Glutamatergic neuron (in vitro differentiated cells): Measurements from ENCODE around the gene PALLD. TPM values are rescaled to one million over a fixed set of nuclear protein-coding genes. Genes with fewer than 3 reads are reported as not detected.

Experiments
- DNase-seq: peaks from one replicate; pipeline ENCODE4 v3.0.0; 2022
- H3K27ac Mint-ChIP-seq: one replicate; pipeline ENCODE4 v1.8.0; 2020; ENCODE audit warnings: mild to moderate bottlenecking, mixed read lengths, inconsistent platforms; ENCODE audit not compliant: unreplicated experiment
- H3K27me3 Mint-ChIP-seq: one replicate; pipeline ENCODE4 v1.8.0; 2020; ENCODE audit warnings: mild to moderate bottlenecking, moderate library complexity, mixed read lengths, inconsistent platforms; ENCODE audit not compliant: unreplicated experiment
- H3K36me3 Mint-ChIP-seq: one replicate; pipeline ENCODE4 v1.8.0; 2020; ENCODE audit warnings: mild to moderate bottlenecking, mixed read lengths, inconsistent platforms; ENCODE audit not compliant: unreplicated experiment
- H3K4me1 Mint-ChIP-seq: one replicate; pipeline ENCODE4 v1.8.0; 2020; ENCODE audit warnings: mild to moderate bottlenecking, low read depth, mixed read lengths, inconsistent platforms; ENCODE audit not compliant: unreplicated experiment
- H3K4me3 Mint-ChIP-seq: one replicate; pipeline ENCODE4 v1.8.0; 2020; ENCODE audit warnings: mild to moderate bottlenecking, mixed read lengths, inconsistent platforms; ENCODE audit not compliant: unreplicated experiment
- H3K9me3 Mint-ChIP-seq: one replicate; pipeline ENCODE4 v1.8.0; 2020; ENCODE audit warnings: mild to moderate bottlenecking, moderate library complexity, mixed read lengths, inconsistent platforms; ENCODE audit not compliant: unreplicated experiment
- CTCF ChIP-seq: fragments of 200-600 bp; sonication (generic); IDR thresholded peaks from one replicate; pipeline ENCODE4 v1.5.0; 2021; ENCODE audit not compliant: partially characterized antibody, unreplicated experiment
- total RNA-seq: library from RNA; stranded (reverse); fragmentation: NEBNext Ultra II Directional; extraction: Animal tissue kit (Norgen Biotek cat#: 25700); gene quantifications from one replicate; pipeline ENCODE4 v1.2.1, GENCODE V29; 2021; ENCODE audit not compliant: unreplicated experiment

PALLD gene
- total RNA-seq, 1 donor from 2014 or later = 37.5 TPM

DNA sequence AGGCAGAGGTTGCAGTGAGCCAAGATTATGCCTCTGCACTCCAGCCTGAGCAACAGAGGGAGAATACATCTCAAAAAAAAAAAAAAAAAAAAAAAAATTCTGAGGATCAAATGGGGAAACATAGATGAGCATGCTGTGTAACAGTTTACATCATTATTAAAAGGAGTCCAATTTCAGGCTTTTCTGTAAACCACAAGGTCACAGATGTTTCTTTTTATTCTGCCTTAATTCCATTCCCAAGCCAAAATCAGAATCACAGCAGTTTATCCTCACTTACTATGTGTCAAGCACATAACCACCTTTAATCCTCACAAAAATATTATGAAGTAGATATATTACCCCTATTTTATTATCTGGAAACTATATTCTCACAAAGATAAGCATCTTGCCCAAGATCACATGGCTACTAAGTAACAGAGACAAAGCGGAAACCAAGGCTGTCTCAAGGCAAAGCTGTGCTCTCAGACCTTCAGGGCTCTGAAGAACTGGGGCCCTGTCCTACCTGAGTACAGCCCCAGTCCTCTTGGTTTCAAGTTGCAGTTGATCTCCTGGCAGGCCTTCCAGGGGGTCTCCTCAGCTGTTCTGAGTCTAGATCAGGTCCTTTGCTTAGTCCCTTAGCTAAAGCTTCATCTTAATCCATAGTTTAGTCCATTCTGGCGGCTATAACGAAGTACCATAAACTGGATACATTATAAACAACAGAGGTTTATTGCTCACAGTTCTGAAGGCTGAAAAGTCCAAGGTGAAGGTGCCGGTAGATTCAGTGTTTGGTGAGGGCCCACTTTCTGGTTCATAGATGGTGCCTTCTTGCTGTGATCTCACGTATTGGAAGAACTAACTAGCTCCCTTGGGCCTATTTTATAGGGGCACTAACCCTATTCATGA, 141.3 kb downstream of the PALLD start:
- no peak for TF ChIP-seq CTCF
- Mint-ChIP-seq H3K27me3 (no peaks in the 10 kb centered on the region), H3K4me3 (no peak overlapping the region), H3K36me3 (no peaks in the 10 kb centered on the region), H3K27ac (no peak overlapping the region), H3K9me3 (peaks cover 1% of the 10 kb centered on the region), H3K4me1 (peaks cover 14% of the 10 kb centered on the region)
- DNase-seq = no peak

GRCh38 chr4:168639914-168640313, 143.1 kb downstream of the PALLD start:
- no peak for DNase-seq
- Mint-ChIP-seq H3K27ac (no peak overlapping the region), H3K9me3 (peaks cover 1% of the 10 kb centered on the region), H3K4me3 (no peak overlapping the region), H3K4me1 (peaks cover 12% of the 10 kb centered on the region), H3K27me3 (no peaks in the 10 kb centered on the region), H3K36me3 (no peaks in the 10 kb centered on the region)
- no peak for TF ChIP-seq CTCF

GRCh38 chr4:168641811-168642140, 144.9 kb downstream of the PALLD start:
- Mint-ChIP-seq H3K27ac (no peak overlapping the region), H3K9me3 (peaks cover 1% of the 10 kb centered on the region), H3K4me1 (peaks cover 23% of the 10 kb centered on the region), H3K4me3 (no peak overlapping the region), H3K27me3 (no peaks in the 10 kb centered on the region), H3K36me3 (no peaks in the 10 kb centered on the region)
- no peak for DNase-seq
- no peak for TF ChIP-seq CTCF

GRCh38 chr4:168642591-168642990, 145.7 kb downstream of the PALLD start:
- H3K27me3 Mint-ChIP-seq = no peaks in the 10 kb centered on the region
- no peak for TF ChIP-seq CTCF
- no peaks in the 10 kb centered on the region for H3K36me3 Mint-ChIP-seq
- no peak overlapping the region for H3K27ac Mint-ChIP-seq
- no peak for DNase-seq
- H3K4me1 Mint-ChIP-seq = peaks cover 23% of the 10 kb centered on the region
- H3K4me3 Mint-ChIP-seq = no peak overlapping the region
- peaks cover 1% of the 10 kb centered on the region for H3K9me3 Mint-ChIP-seq

- H3K27me3 Mint-ChIP-seq = no peaks in the 10 kb centered on the region
These were observed 146.4 kb downstream of the PALLD start for GRCh38 chr4:168643111-168643795.

More at GRCh38 chr4:168643111-168643795, 146.4 kb downstream of the PALLD start:
- peaks cover 23% of the 10 kb centered on the region for H3K4me1 Mint-ChIP-seq
- H3K27ac Mint-ChIP-seq = no peak overlapping the region
- no peak overlapping the region for H3K4me3 Mint-ChIP-seq
- TF ChIP-seq CTCF = no peak
- no peak for DNase-seq
- H3K36me3 Mint-ChIP-seq = no peaks in the 10 kb centered on the region
- peaks cover 1% of the 10 kb centered on the region for H3K9me3 Mint-ChIP-seq
